Measurements from ENCODE around the gene EXTL1. TPM values are rescaled to one million over a fixed set of nuclear protein-coding genes. Genes with fewer than 3 reads are reported as not detected.

The EXTL1 gene
- total RNA-seq, 1 donor from 2014 or later = 26.4 TPM

DNA sequence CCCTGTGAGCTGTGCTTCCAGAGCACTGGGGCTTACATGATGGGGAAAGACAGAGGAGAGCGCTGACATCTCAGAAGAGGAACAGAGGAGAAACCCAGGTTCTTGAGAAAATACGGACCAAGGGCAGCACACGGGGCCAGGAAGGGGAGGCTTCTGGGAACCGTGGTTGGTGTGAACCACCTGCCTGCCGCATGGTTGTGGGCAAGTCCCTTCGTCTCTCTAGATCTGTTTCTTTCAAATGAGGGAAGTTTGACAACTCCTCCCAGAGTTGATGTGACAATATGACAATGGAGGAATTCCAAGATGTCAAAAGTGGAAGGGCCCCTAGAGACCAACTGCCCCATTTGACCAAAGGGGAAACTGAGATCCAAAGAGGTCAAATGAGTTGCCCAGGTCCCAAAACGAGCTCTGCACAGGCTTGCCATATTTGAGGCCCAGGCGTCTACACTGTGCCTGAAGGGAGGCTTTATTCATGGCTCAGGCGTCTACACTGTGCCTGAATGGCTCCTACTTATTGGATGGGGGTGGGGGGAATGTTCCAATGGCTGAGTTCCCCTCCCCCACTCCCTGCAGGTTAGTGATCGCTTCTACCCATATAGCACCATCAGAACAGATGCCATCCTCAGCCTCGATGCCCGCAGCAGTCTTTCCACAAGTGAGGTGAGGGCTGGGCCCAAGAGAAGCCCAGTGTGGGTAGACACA lies 11.2 kb downstream of the EXTL1 start:
- H3K4me2 ChIP-seq (ENCODE audit: low read length) = no peak overlapping the region
- no peaks in the 10 kb centered on the region for H3K9me3 ChIP-seq (ENCODE audit: insufficient read depth, low read depth, low read length)
- H3K4me1 ChIP-seq (ENCODE audit: insufficient read depth, low read length) = peaks cover 12% of the 10 kb centered on the region
- no peak for FAIRE-seq
- H2AFZ ChIP-seq (ENCODE audit: low read depth, low read length) = no peak overlapping the region
- H3K4me3 Mint-ChIP-seq (ENCODE audit: unreplicated experiment) = peak overlapping the region; percentile 35
- H3K27me3 Mint-ChIP-seq (ENCODE audit: low read depth, unreplicated experiment) = peaks cover 3% of the 10 kb centered on the region
- no peak overlapping the region for H3K4me3 ChIP-seq (ENCODE audit: insufficient read depth, low read depth, low read length)
- H3K27ac Mint-ChIP-seq (ENCODE audit: unreplicated experiment) = peak overlapping the region; percentile 75
- DNase-seq (ENCODE audit: low read depth) = no peak
- no peaks in the 10 kb centered on the region for H3K9me3 Mint-ChIP-seq (ENCODE audit: unreplicated experiment)
- H3K36me3 ChIP-seq (ENCODE audit: insufficient read depth, low read length) = no peaks in the 10 kb centered on the region
- no peaks in the 10 kb centered on the region for H3K27me3 ChIP-seq (ENCODE audit: insufficient read depth, low read length)
- H3K36me3 Mint-ChIP-seq (ENCODE audit: low read depth, unreplicated experiment) = peaks cover 16% of the 10 kb centered on the region
- no peak overlapping the region for H3K27ac ChIP-seq (ENCODE audit: low read depth, low read length)
- no peak for TF ChIP-seq EZH2 (IDR thresholded peaks at IDR 0.05; ENCODE audit: insufficient read depth, low read length)
- TF ChIP-seq, protein P1, sequence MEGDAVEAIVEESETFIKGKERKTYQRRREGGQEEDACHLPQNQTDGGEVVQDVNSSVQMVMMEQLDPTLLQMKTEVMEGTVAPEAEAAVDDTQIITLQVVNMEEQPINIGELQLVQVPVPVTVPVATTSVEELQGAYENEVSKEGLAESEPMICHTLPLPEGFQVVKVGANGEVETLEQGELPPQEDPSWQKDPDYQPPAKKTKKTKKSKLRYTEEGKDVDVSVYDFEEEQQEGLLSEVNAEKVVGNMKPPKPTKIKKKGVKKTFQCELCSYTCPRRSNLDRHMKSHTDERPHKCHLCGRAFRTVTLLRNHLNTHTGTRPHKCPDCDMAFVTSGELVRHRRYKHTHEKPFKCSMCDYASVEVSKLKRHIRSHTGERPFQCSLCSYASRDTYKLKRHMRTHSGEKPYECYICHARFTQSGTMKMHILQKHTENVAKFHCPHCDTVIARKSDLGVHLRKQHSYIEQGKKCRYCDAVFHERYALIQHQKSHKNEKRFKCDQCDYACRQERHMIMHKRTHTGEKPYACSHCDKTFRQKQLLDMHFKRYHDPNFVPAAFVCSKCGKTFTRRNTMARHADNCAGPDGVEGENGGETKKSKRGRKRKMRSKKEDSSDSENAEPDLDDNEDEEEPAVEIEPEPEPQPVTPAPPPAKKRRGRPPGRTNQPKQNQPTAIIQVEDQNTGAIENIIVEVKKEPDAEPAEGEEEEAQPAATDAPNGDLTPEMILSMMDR (IDR thresholded peaks at IDR 0.05; ENCODE audit: insufficient read depth, low read depth, low read length) = no peak
- H3K79me2 ChIP-seq (ENCODE audit: insufficient read depth, low read length) = no peaks in the 10 kb centered on the region
- no peak overlapping the region for H3K9ac ChIP-seq (ENCODE audit: low read length)
- peaks cover 18% of the 10 kb centered on the region for H3K4me1 Mint-ChIP-seq (ENCODE audit: low read depth, unreplicated experiment)
- no peaks in the 10 kb centered on the region for H4K20me1 ChIP-seq (ENCODE audit: insufficient read depth, low read length)

- H3K27me3 Mint-ChIP-seq (ENCODE audit: low read depth, unreplicated experiment) = peaks cover 5% of the 10 kb centered on the region
- peak overlapping the region; percentile 47 for H3K27ac Mint-ChIP-seq (ENCODE audit: unreplicated experiment)
- Histone ChIP-seq H3K27ac (ENCODE audit: low read depth, low read length) (no peak overlapping the region), H2AFZ (ENCODE audit: low read depth, low read length) (peak overlapping the region; percentile 88), H3K9me3 (ENCODE audit: insufficient read depth, low read depth, low read length) (no peaks in the 10 kb centered on the region), H3K4me3 (ENCODE audit: insufficient read depth, low read depth, low read length) (peak overlapping the region; percentile 72), H4K20me1 (ENCODE audit: insufficient read depth, low read length) (no peaks in the 10 kb centered on the region), H3K9ac (ENCODE audit: low read length) (peak overlapping the region; percentile 78), H3K27me3 (ENCODE audit: insufficient read depth, low read length) (no peaks in the 10 kb centered on the region), H3K4me2 (ENCODE audit: low read length) (peak overlapping the region; percentile 98), H3K36me3 (ENCODE audit: insufficient read depth, low read length) (no peaks in the 10 kb centered on the region), H3K79me2 (ENCODE audit: insufficient read depth, low read length) (no peaks in the 10 kb centered on the region), H3K4me1 (ENCODE audit: insufficient read depth, low read length) (peaks cover 7% of the 10 kb centered on the region)
- H3K4me1 Mint-ChIP-seq (ENCODE audit: low read depth, unreplicated experiment) = peaks cover 17% of the 10 kb centered on the region
- H3K36me3 Mint-ChIP-seq (ENCODE audit: low read depth, unreplicated experiment) = peaks cover 16% of the 10 kb centered on the region
- TF ChIP-seq EZH2 (IDR thresholded peaks at IDR 0.05; ENCODE audit: insufficient read depth, low read length) = no peak
- TF ChIP-seq, protein P1 (IDR thresholded peaks at IDR 0.05; ENCODE audit: insufficient read depth, low read depth, low read length) = no peak
- peak overlapping the region; percentile 80 for H3K4me3 Mint-ChIP-seq (ENCODE audit: unreplicated experiment)
- H3K9me3 Mint-ChIP-seq (ENCODE audit: unreplicated experiment) = no peaks in the 10 kb centered on the region
- no peak for FAIRE-seq
- no peak for DNase-seq (ENCODE audit: low read depth)
These were observed 13.1 kb downstream of the EXTL1 start for GRCh38 chr1:26034504-26035202.
